ENCODE data around the gene SPATA46. TPM values are rescaled to one million over a fixed set of nuclear protein-coding genes. Genes with fewer than 3 reads are reported as not detected.
A peak's percentile ranks its signal among the peaks of the same experiment; 100 is the strongest.

The SPATA46 gene
- polyA plus RNA-seq, 1 experiment = not detected

DNA sequence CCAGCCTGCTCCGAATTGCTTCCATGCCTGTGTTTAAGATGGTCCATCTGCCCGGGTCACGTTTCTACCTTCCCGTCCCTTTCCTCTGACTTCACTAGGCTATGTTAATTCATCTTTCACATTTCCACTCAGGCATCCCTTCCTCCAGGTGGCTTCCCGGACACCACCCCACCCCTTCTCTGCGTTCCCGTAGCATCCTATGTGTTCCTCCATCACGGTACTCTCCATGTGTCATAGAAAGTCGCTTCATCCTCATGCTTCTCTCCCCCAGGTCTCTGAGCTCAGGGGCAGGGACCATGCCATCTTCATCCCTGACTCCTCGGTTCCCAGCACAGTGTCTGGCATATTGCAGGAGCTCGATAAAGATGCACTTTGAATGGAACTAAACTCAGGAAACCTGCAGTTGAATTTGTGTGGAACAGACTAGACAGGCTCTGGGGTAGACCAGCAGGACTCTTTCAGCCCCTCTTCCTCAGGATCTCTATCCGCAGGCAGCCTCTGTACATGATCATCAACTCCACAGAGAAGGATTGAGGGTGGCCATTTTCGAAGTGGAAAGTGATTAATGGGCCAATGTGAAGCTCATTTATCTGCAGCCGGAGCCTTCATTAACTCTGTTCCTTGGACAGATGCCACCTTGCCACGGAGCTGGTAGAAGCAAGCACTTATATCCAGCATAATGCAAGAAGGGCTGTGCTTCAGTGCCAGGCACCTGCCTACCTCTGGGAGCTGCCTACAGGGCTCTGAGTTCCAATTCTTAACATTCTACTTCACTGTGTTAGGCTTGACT is 13.9 kb upstream of the SPATA46 start:
- CTCF ChIA-PET = interaction anchor here (0.8 to 5.2 kb wide), 9 partner anchors 9 to 339 kb away, joined by 3 to 24 read pairs (median 6); partner anchors contain the start of gene C1orf226
- H3K4me3 ChIP-seq (ENCODE audit: low read depth, low read length) = no peak overlapping the region
- DNase-seq (ENCODE audit: low read depth) = no peak
- no peaks in the 10 kb centered on the region for H3K36me3 ChIP-seq (ENCODE audit: control insufficient read depth, insufficient read depth, low read length)
- POLR2A ChIA-PET = no interaction called here
- no peak for TF ChIP-seq CTCF (IDR thresholded peaks at IDR 0.05; ENCODE audit: insufficient read depth, low read depth, low read length)
- H3K27me3 ChIP-seq (ENCODE audit: control insufficient read depth, insufficient read depth, low read length) = peaks cover 5% of the 10 kb centered on the region; the same call in 1 of the 2 replicates

DNA sequence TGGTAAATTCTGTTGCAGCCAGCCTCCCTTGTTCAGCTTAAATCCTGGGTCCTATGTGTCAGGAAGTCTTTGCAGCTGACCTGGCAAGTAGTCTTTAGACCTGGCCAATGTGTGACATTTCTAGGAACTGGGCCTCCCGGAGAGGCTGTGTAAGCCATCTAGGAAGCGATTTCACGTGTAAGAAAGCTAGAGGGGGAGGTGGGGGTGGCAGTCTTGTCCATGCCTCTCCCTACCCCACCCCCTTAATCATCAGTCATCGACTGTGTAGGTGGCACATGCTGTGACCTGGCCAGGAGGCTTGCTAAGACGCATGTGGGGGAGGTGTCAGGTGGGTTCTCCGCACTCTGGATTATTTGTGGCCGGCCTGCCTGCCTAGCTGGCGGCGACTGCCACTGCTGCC is 13.3 kb upstream of the SPATA46 start:
- H3K4me3 ChIP-seq (ENCODE audit: low read depth, low read length) = no peak overlapping the region
- CTCF ChIA-PET = interaction anchor here (0.8 to 5.2 kb wide), 10 partner anchors 8 to 410 kb away, joined by 3 to 24 read pairs (median 6); partner anchors contain the start of gene C1orf226
- POLR2A ChIA-PET = interaction anchor here (0.7 kb wide), 1 partner anchor 8 kb away, joined by 3 read pairs; no protein-coding TSS in a partner anchor
- H3K36me3 ChIP-seq (ENCODE audit: control insufficient read depth, insufficient read depth, low read length) = no peaks in the 10 kb centered on the region
- no peak for TF ChIP-seq CTCF (IDR thresholded peaks at IDR 0.05; ENCODE audit: insufficient read depth, low read depth, low read length)
- H3K27me3 ChIP-seq (ENCODE audit: control insufficient read depth, insufficient read depth, low read length) = peaks cover 5% of the 10 kb centered on the region; the same call in 1 of the 2 replicates
- no peak for DNase-seq (ENCODE audit: low read depth)

DNA sequence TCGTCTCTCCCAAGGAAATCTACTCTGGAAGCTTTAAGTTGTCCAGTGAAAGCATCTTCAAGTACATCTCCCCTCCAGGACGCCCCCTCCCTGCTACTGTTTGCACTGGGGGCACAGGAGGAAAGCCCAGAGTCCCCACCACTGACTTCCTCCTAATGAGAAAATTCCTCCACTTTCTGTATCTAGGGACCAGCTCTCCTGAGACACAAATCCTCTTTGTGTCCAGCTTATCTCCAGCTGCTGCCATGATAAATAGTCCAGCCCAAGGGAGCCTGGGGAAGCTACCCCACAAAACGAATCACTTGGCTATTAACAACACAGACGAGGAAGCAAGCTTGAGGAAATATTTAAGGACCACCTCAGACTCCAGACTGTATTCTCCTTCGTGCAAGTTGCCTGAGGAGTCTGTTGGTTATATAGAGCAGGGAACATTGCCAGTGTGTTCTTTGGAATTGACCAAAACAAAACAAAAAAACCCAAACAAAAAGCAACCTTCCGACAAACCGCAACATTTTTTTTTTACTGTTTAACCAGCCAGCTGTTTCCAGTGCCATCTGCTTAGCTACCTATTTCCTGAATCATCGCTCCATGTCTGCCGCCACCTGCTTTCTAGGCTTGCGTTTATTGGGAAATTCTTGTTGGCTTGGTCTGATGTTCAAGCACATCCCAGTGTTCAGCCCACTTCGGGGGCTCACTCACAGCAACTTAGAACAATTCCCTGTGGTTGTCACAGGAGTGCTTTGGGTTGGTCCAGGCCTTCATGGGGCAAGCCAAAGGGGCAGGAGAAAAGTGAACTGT is 12.6 kb upstream of the SPATA46 start:
- TF ChIP-seq CTCF (IDR thresholded peaks at IDR 0.05; ENCODE audit: insufficient read depth, low read depth, low read length) = no peak
- no peaks in the 10 kb centered on the region for H3K36me3 ChIP-seq (ENCODE audit: control insufficient read depth, insufficient read depth, low read length)
- peaks cover 5% of the 10 kb centered on the region; the same call in 1 of the 2 replicates for H3K27me3 ChIP-seq (ENCODE audit: control insufficient read depth, insufficient read depth, low read length)
- DNase-seq (ENCODE audit: low read depth) = peak; percentile 55
- no peak overlapping the region for H3K4me3 ChIP-seq (ENCODE audit: low read depth, low read length)
- ChIA-PET POLR2A (interaction anchor here (0.5 to 0.7 kb wide), 2 partner anchors 9 to 44 kb away, joined by 3 to 5 read pairs; no protein-coding TSS in a partner anchor), CTCF (interaction anchor here (0.7 to 5.2 kb wide), 12 partner anchors 9 to 411 kb away, joined by 3 to 19 read pairs (median 4); partner anchors contain the start of gene C1orf226)

GRCh38 chr1:162388615-162389014 is 12.0 kb upstream of the SPATA46 start:
- no peaks in the 10 kb centered on the region for H3K36me3 ChIP-seq (ENCODE audit: control insufficient read depth, insufficient read depth, low read length)
- CTCF ChIA-PET = interaction anchor here (0.7 to 5.2 kb wide), 7 partner anchors 8 to 337 kb away, joined by 3 to 19 read pairs (median 7); partner anchors contain the start of gene C1orf226
- TF ChIP-seq CTCF (IDR thresholded peaks at IDR 0.05; ENCODE audit: insufficient read depth, low read depth, low read length) = no peak
- DNase-seq (ENCODE audit: low read depth) = no peak
- H3K4me3 ChIP-seq (ENCODE audit: low read depth, low read length) = no peak overlapping the region
- peaks cover 5% of the 10 kb centered on the region; the same call in 1 of the 2 replicates for H3K27me3 ChIP-seq (ENCODE audit: control insufficient read depth, insufficient read depth, low read length)
- POLR2A ChIA-PET = no interaction called here
